Epithelial cell of esophagus (primary cell): ENCODE data around the gene ENO4.

ENCODE experiments used
- DNase-seq: peaks from one replicate; pipeline ENCODE4 v3.0.0; 2010; ENCODE audit warnings: low read depth
- H3K4me3 ChIP-seq: 2 replicates; pipeline ENCODE4 v1.5.1; 2011; ENCODE audit warnings: mild to moderate bottlenecking, low read length, control low read depth
- TF ChIP-seq, protein P1 (sequence below): IDR thresholded peaks from 2 replicates; pipeline ENCODE4 v1.5.1; 2011; ENCODE audit warnings: low read depth, mild to moderate bottlenecking, low read length, control low read depth, inconsistent platforms; ENCODE audit not compliant: insufficient read depth; ENCODE audit errors: missing control alignments

Gene ENO4, protein sequence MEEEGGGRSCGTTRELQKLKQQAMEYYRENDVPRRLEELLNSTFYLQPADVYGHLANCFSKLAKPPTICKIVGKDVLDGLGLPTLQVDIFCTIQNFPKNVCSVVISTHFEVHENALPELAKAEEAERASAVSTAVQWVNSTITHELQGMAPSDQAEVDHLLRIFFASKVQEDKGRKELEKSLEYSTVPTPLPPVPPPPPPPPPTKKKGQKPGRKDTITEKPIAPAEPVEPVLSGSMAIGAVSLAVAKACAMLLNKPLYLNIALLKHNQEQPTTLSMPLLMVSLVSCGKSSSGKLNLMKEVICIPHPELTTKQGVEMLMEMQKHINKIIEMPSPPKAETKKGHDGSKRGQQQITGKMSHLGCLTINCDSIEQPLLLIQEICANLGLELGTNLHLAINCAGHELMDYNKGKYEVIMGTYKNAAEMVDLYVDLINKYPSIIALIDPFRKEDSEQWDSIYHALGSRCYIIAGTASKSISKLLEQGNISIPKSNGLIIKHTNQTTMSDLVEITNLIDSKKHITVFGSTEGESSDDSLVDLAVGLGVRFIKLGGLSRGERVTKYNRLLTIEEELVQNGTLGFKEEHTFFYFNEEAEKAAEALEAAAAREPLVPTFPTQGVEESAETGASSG

DNA sequence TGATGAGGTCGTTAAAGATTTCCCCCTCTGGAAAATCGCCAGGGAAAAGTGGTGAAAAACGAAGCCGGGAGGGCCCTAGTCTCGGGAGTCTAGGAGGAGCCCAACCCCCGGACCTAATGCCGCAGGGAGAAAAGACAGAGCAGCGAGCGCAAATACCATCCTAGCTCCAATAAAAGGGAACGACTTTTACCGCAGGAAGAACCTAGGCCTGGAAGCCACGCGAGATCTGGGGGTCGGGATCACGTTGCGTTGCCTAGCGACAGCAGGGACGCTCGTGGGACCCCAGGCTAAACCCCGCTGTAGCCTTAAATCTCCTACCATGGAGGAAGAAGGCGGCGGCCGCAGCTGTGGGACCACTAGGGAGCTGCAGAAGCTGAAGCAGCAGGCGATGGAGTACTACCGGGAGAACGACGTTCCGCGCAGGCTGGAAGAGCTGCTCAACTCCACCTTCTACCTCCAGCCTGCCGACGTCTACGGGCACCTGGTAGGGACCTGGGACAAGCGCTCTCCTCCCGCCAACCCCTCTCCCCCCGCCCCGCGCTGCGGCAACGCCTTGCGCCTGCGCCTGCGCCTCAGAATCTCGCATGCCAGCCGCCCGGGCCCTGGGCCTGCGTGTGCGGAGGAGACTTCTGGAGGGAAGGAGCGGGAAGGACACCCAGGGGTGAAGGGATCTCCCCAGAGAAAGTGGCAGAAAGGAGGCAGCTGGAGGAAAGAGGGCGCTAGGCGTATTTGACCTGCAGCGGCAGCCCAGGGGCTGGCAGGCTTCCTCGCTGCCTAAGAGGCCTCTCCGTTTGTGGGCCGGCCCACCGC is at the start of gene ENO4:
TSS of gene ENO4 (plus strand) at position 252 of the 810 bp plus-strand sequence. CDS start at position 320, 68 bp downstream.
- peak; percentile 90 for DNase-seq
- TF ChIP-seq, protein P1, sequence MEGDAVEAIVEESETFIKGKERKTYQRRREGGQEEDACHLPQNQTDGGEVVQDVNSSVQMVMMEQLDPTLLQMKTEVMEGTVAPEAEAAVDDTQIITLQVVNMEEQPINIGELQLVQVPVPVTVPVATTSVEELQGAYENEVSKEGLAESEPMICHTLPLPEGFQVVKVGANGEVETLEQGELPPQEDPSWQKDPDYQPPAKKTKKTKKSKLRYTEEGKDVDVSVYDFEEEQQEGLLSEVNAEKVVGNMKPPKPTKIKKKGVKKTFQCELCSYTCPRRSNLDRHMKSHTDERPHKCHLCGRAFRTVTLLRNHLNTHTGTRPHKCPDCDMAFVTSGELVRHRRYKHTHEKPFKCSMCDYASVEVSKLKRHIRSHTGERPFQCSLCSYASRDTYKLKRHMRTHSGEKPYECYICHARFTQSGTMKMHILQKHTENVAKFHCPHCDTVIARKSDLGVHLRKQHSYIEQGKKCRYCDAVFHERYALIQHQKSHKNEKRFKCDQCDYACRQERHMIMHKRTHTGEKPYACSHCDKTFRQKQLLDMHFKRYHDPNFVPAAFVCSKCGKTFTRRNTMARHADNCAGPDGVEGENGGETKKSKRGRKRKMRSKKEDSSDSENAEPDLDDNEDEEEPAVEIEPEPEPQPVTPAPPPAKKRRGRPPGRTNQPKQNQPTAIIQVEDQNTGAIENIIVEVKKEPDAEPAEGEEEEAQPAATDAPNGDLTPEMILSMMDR: no peak
- H3K4me3 ChIP-seq: peak within 1 kb of the TSS; percentile 89

DNA sequence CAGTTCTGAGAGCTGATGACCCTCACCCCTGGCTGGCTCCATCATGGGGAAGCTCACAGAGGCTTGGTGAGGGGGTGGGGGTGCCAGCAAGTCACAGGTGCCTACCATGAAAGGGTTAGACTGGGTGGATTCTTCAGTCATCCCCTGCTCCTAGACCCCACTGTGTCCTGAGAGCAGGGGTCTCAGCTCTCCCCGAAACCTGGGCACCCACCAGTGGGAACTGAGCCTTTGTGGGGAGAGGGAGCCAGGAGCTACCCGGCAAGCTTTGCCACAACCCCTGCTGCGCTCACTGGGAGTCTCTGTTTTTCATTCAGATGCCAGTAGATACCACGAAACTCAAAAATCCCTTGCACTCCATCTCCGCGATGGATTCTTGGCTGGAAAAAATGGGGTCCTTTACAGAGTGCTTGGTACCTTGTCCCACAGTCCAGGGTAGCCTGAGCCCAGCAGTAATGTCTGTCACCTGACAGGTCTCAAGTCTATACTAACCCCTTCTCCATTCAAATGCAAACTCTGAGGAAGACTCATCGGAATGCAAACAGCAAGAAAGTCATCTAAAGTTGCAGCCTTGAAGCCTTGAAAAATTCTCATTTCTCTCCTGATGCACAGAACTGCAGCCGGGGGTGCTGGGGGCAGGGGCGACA is 48.9 kb upstream of the ENO4 start:
- no peak for DNase-seq
- H3K4me3 ChIP-seq: no peak overlapping the region
- TF ChIP-seq, protein P1: no peak

DNA sequence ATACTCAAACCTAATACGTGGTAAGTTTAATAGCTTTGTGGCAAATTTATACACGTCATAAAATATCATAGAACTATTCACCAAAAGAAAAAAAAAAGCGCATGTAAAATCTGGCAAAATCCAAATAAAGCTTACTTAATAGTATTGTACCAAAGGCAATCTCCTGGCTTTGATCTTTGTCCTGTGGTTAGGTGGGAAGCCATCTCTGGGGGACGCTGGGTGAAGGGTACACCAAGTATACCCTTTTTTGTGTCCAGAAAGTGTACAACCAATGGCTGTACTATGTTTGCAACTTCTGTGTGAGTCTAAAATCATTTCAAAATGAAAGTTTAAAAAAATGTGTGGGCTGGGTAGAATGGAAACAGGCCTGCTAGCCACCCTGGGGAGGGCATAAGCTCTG is 47.6 kb upstream of the ENO4 start:
- H3K4me3 ChIP-seq: no peak overlapping the region
- TF ChIP-seq, protein P1: no peak
- no peak for DNase-seq

DNA sequence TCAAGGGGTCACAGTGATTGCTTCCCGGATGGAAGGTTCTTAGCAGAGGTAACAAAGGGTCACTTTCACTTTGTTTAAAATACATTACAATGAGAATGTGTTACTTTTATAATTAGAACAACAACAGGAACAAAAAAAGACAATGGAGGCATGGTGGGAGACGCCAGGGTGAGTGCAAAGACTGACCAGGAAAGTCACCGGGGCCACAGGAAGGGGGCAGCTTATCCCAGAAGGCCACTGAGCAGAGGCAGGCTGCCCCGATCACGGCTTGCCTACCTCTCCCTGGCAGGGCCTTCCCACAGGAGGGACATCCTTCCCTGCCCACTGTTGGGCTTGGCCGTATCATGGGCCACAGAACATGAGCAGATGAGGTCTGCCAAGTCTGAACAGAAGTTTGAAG is 46.8 kb upstream of the ENO4 start:
- no peak for DNase-seq
- TF ChIP-seq, protein P1: no peak
- no peak overlapping the region for H3K4me3 ChIP-seq

DNA sequence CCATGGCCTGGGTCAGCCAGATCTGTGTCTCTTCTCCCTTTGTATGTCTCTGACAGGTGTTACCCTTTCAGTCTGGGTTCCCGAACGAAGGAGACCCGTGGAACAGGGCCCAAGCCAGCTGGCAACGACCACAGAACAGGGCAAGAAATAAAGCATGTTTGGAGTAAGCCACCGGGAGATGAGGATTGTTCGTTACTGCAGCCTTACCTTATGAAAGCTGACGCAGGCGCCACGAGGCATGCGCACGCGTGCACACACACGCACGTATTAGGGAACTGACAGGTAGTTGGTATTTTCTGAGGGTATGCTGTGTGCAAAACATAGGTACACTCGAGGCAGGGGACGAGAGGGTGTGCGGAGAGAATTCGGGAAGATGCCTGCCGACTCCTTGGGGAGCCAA is 46.4 kb upstream of the ENO4 start:
- TF ChIP-seq, protein P1: no peak
- no peak overlapping the region for H3K4me3 ChIP-seq
- DNase-seq: no peak

DNA sequence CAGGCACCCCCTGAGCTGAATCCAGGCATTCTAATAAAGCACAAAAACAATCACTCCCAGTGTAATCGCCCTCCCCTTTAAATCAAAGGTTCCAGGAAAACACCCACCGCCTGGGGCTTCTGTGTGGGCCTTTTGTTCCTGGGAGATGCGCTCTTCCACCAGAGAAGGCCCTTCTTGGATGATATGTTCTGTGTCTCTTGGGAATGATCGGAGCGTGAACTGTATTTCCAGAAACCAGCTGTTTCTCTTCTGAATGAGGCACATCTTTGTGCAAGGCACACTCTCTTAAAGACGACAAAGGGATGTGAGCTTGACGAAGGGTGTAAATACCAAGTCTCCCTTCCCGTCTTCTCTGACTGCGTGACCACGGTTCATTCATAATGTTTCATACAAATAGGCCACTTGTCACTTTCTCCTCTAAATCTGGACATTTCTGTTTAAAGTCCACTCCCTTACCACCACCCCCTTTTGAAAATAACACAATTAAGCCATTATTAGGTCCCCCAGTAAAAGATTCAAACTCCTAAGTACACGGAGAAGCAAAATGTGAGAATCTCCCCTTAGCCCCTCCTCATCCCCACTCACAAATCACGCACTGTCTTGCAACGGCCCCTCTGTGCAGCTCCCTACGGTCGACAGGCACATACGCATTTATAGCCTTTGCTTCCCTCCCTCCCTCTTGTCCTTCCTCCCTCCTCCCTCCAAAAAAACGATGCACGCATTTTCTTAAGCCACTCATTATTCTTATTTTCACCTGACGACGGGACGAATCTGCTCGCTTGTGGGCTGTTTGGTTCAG is 45.6 kb upstream of the ENO4 start:
- DNase-seq: no peak
- no peak overlapping the region for H3K4me3 ChIP-seq
- TF ChIP-seq, protein P1: no peak
